Activated naive CD4-positive, alpha-beta T cell treated with anti-CD3 and anti-CD28 coated beads, Interleukin-2, amount 50 U/mL, for 24 hours (primary cell): Measurements from ENCODE around the gene IL1R2.
"Not testable (repeated sequence)": the region's sequence is repeated elsewhere in the genome, so short reads cannot be mapped to it uniquely, and the experiment has no call there.

Source experiments
- H3K27ac Mint-ChIP-seq: one replicate; pipeline ENCODE4 v1.8.0; 2021; ENCODE audit warnings: mild to moderate bottlenecking, mixed read lengths
- H3K27me3 Mint-ChIP-seq: one replicate; pipeline ENCODE4 v1.8.0; 2021; ENCODE audit warnings: mixed read lengths
- H3K36me3 Mint-ChIP-seq: one replicate; pipeline ENCODE4 v1.8.0; 2021; ENCODE audit warnings: mixed read lengths
- H3K4me1 Mint-ChIP-seq: one replicate; pipeline ENCODE4 v1.8.0; 2021; ENCODE audit warnings: mixed read lengths
- H3K4me3 Mint-ChIP-seq: one replicate; pipeline ENCODE4 v1.8.0; 2021; ENCODE audit warnings: mild to moderate bottlenecking, mixed read lengths
- H3K9me3 Mint-ChIP-seq: one replicate; pipeline ENCODE4 v1.8.0; 2021; ENCODE audit warnings: mixed read lengths

Gene IL1R2

GRCh38 chr2:102062802-102063201, 71.0 kb downstream of the IL1R2 start:
- peaks cover 18% of the 10 kb centered on the region for H3K4me1 Mint-ChIP-seq
- H3K9me3 Mint-ChIP-seq, result peaks cover 5% of the 10 kb centered on the region
- H3K36me3 Mint-ChIP-seq, result no peaks in the 10 kb centered on the region
- H3K27ac Mint-ChIP-seq, result peak overlapping the region; percentile 59
- no peaks in the 10 kb centered on the region for H3K27me3 Mint-ChIP-seq
- no peak overlapping the region for H3K4me3 Mint-ChIP-seq

GRCh38 chr2:102063487-102063911, 71.7 kb downstream of the IL1R2 start:
- Mint-ChIP-seq H3K9me3 (peaks cover 5% of the 10 kb centered on the region), H3K4me3 (no peak overlapping the region), H3K27me3 (no peaks in the 10 kb centered on the region), H3K36me3 (no peaks in the 10 kb centered on the region), H3K4me1 (peaks cover 18% of the 10 kb centered on the region), H3K27ac (peak overlapping the region; percentile 66)

GRCh38 chr2:102063941-102064678, 72.3 kb downstream of the IL1R2 start:
- Mint-ChIP-seq H3K4me1 (peaks cover 18% of the 10 kb centered on the region), H3K9me3 (peaks cover 5% of the 10 kb centered on the region), H3K4me3 (no peak overlapping the region), H3K27ac (no peak overlapping the region), H3K27me3 (no peaks in the 10 kb centered on the region), H3K36me3 (no peaks in the 10 kb centered on the region)

- H3K4me1 Mint-ChIP-seq, result peaks cover 18% of the 10 kb centered on the region
- no peak overlapping the region for H3K27ac Mint-ChIP-seq
- H3K36me3 Mint-ChIP-seq, result no peaks in the 10 kb centered on the region
- no peaks in the 10 kb centered on the region for H3K27me3 Mint-ChIP-seq
- no peak overlapping the region for H3K4me3 Mint-ChIP-seq
- peaks cover 5% of the 10 kb centered on the region for H3K9me3 Mint-ChIP-seq
Measured at GRCh38 chr2:102064679-102065674, 73.2 kb downstream of the IL1R2 start.

GRCh38 chr2:102065675-102066252, 74.0 kb downstream of the IL1R2 start:
- no peak overlapping the region for H3K4me3 Mint-ChIP-seq
- H3K27me3 Mint-ChIP-seq, result no peaks in the 10 kb centered on the region
- H3K27ac Mint-ChIP-seq, result no peak overlapping the region
- H3K9me3 Mint-ChIP-seq, result peaks cover 5% of the 10 kb centered on the region
- peaks cover 18% of the 10 kb centered on the region for H3K4me1 Mint-ChIP-seq
- no peaks in the 10 kb centered on the region for H3K36me3 Mint-ChIP-seq

GRCh38 chr2:102066554-102066953, 74.8 kb downstream of the IL1R2 start:
- Mint-ChIP-seq H3K4me1 (peaks cover 18% of the 10 kb centered on the region), H3K9me3 (peaks cover 5% of the 10 kb centered on the region), H3K27ac (no peak overlapping the region), H3K4me3 (no peak overlapping the region), H3K27me3 (no peaks in the 10 kb centered on the region), H3K36me3 (no peaks in the 10 kb centered on the region)

- not testable (repeated sequence) for H3K4me1 Mint-ChIP-seq, H3K9me3 Mint-ChIP-seq
Measured at GRCh38 chr2:102068126-102068525, 76.4 kb downstream of the IL1R2 start.

GRCh38 chr2:102069311-102069974, 77.7 kb downstream of the IL1R2 start:
- Mint-ChIP-seq H3K4me3 (no peak overlapping the region), H3K36me3 (no peaks in the 10 kb centered on the region), H3K27ac (no peak overlapping the region), H3K27me3 (no peaks in the 10 kb centered on the region), H3K4me1 (no peaks in the 10 kb centered on the region), H3K9me3 (peaks cover 5% of the 10 kb centered on the region)

More at GRCh38 chr2:102068126-102068525, 76.4 kb downstream of the IL1R2 start:
- H3K27ac Mint-ChIP-seq, H3K36me3 Mint-ChIP-seq, H3K4me3 Mint-ChIP-seq, H3K27me3 Mint-ChIP-seq: not testable (repeated sequence)

- H3K27me3 Mint-ChIP-seq, result no peaks in the 10 kb centered on the region
- no peaks in the 10 kb centered on the region for H3K36me3 Mint-ChIP-seq
- H3K27ac Mint-ChIP-seq, result no peak overlapping the region
- H3K4me1 Mint-ChIP-seq, result no peaks in the 10 kb centered on the region
- H3K4me3 Mint-ChIP-seq, result no peak overlapping the region
- peaks cover 5% of the 10 kb centered on the region for H3K9me3 Mint-ChIP-seq
Measured at GRCh38 chr2:102070058-102070642, 78.4 kb downstream of the IL1R2 start.

- Mint-ChIP-seq H3K27me3 (no peaks in the 10 kb centered on the region), H3K27ac (no peak overlapping the region), H3K4me3 (no peak overlapping the region), H3K36me3 (no peaks in the 10 kb centered on the region), H3K9me3 (no peaks in the 10 kb centered on the region), H3K4me1 (peaks cover 5% of the 10 kb centered on the region)
Measured at GRCh38 chr2:102072741-102073140, 81.0 kb downstream of the IL1R2 start.

- Mint-ChIP-seq H3K9me3 (peaks cover 1% of the 10 kb centered on the region), H3K4me1 (peaks cover 9% of the 10 kb centered on the region), H3K27ac (no peak overlapping the region), H3K4me3 (no peak overlapping the region), H3K27me3 (no peaks in the 10 kb centered on the region), H3K36me3 (no peaks in the 10 kb centered on the region)
Measured at GRCh38 chr2:102073168-102073724, 81.5 kb downstream of the IL1R2 start.

GRCh38 chr2:102074152-102074783, 82.5 kb downstream of the IL1R2 start:
- H3K4me3 Mint-ChIP-seq, result no peak overlapping the region
- H3K9me3 Mint-ChIP-seq, result peaks cover 8% of the 10 kb centered on the region
- peak overlapping the region; percentile 60 for H3K27ac Mint-ChIP-seq
- H3K27me3 Mint-ChIP-seq, result no peaks in the 10 kb centered on the region
- H3K4me1 Mint-ChIP-seq, result peaks cover 17% of the 10 kb centered on the region
- H3K36me3 Mint-ChIP-seq, result no peaks in the 10 kb centered on the region

- Mint-ChIP-seq H3K27ac (no peak overlapping the region), H3K27me3 (no peaks in the 10 kb centered on the region), H3K36me3 (no peaks in the 10 kb centered on the region), H3K4me3 (no peak overlapping the region), H3K4me1 (peaks cover 27% of the 10 kb centered on the region), H3K9me3 (peaks cover 8% of the 10 kb centered on the region)
Measured at GRCh38 chr2:102075479-102075878, 83.7 kb downstream of the IL1R2 start.

GRCh38 chr2:102076512-102076911, 84.8 kb downstream of the IL1R2 start:
- no peak overlapping the region for H3K27ac Mint-ChIP-seq
- H3K9me3 Mint-ChIP-seq, result peaks cover 12% of the 10 kb centered on the region

More at GRCh38 chr2:102076512-102076911, 84.8 kb downstream of the IL1R2 start:
- Mint-ChIP-seq H3K4me1 (peaks cover 38% of the 10 kb centered on the region), H3K27me3 (no peaks in the 10 kb centered on the region), H3K4me3 (no peak overlapping the region), H3K36me3 (no peaks in the 10 kb centered on the region)
